GM19023 (cell line): ENCODE data around the gene PRRC2B.

Source experiments
- ATAC-seq: cut with Tn5 transposase; IDR thresholded peaks from one replicate; pipeline ENCODE4 v1.9.1; 2021; ENCODE audit warnings: mild to moderate bottlenecking, moderate library complexity; ENCODE audit not compliant: unreplicated experiment

PRRC2B gene

DNA sequence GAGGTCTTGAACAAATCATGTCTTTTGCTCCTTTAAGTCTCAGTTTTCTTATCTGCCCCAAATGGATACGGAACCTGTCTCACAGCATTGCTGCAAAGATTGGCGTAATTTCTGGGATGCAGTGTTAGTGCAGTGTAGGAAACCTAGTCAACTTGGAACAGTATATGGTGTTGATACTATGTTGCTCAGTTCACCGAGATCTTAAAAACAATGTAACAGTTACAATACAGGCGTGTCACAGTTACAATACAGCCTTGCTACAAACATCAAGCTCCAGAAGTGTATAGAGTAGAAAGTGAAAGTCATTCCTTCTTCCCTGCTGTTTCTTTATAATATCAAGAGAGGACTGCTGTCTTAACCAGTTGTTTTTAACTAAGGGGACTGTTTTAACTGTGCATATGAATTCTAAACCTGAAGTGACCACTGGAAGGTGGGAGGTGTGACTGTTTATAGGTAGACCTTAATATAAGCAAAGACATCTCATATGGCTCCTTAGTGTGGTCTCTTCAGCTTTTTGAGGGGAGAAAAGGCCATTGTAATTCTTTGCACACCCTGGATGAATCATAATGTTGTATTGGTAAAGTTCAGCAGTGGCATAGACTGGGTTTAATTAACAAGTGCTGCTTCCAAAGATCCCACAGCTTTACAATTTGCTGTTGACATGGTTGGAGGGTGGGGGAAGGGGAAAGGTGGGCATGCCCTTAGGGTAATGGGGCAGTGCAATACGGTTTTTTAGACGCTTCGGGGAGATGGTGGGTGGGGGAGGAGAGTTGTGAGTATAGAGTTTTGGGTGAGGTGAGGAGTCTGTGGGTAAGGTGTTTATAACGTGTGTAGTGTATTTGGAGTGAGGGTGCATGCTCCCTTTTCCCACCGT, 12.9 kb downstream of the PRRC2B start:
- no peak for ATAC-seq

DNA sequence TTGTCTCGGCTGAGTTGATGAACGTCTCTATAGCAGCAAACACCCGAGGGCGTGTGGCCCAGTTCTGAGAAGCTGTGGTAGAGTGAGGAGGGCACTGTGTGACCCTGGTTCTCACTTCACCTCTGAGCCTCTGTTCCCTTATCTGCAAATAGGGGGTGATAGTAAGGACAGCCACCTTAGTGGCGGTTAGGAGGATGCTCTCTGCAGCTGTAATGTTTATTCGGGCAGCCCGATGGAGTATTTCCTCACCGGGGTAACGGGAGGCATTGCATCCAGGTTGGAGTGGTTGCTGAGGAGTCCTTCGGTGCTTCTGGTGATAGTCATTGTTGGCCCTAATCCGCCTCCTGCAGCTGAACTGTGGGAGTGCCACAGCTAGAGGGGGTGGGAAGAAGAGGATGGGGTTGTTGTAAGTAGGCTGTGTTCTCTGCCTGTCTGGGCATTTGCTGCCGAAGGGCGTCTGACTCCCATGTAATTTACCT, 13.9 kb downstream of the PRRC2B start:
- no peak for ATAC-seq

DNA sequence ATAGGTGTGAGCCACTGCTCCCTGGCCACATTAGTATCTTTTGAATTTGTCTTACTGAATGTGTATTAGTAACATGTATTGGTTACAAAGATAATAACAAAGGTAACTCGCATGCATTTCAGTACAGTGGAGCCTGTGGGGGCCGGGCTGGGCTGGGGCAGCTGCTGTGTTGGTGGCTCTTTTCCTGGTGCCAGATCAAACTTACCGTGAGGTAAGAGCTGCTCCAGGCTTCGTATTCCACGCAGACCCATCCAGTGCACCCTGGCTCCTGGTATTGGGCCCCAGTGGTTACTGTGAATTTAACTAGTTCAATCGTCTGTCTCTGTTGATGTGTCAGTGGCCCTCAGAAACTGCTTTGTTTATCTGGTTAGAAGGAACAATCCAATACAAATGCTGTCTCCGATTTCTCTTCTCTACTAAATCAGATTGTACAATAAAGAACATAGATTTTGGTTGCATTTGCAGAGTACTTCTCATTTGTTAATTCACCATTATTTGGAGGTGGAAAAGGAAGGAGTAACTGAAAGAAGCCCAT, 15.6 kb downstream of the PRRC2B start:
- no peak for ATAC-seq

DNA sequence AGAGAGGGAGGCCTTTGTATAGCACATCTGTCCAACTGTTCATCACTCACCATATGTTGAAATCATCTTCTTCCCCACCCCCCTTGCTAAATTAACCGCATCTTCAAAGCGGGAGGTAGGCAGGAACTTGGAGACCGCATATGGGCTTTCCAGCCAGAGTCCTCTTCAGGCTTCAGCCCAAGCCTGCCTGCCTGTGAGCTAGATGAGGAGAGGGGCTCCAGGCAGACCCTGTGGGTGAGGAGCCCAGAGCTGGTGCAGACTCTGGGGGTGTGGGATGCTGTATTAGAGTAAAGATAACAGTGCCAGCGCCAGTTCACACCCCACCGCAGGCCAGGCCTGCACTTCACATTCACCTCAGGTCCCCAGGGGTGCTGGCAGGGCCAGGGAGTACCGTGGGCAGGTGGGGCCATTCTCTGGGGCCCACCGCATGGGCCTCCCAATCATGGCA, 16.2 kb downstream of the PRRC2B start:
- no peak for ATAC-seq

DNA sequence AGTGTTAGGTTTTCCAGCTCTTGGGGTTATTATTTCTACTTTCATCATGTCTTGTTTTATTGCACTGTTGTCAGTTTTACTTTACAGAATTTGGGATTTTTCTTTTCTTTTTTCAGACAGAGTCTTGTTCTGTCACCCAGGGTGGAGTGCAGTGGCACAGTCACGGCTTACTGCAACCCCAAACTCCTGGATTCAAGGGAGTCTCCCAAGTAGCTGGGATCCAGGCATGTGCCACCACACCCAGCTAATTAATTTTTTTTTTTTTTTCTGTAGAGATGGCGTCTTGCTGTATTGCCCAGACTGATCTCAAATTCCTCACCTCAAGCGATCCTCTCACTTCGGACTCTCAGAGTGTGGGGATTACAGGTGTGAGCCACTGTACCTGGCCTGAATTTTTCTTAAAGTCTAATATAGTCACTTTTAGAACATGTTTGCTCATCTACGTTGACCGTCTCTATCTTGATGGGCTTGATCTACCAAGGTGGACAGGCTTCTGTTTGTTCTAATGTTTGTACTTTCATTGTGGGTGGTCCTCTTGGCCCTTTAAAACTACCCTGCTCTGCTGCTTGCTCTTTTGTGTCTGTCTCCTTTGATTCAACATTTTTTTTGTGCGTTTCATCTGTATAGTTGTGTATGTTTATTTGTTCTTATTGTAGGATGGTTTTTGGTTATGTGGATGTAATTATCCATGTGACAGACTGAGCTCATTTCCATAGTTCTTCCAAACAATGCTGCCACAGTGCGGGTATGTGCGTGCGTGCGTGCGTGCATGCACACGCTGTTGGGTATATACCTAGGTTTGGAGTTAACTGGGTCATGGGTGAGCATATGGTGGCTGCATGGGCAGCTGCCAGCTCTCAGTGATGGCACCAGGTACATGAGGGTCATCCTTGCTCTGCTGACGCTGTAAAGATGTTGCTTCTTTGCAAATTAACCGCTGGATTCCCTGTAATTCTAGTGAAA, 18.1 kb downstream of the PRRC2B start:
- ATAC-seq: no peak

DNA sequence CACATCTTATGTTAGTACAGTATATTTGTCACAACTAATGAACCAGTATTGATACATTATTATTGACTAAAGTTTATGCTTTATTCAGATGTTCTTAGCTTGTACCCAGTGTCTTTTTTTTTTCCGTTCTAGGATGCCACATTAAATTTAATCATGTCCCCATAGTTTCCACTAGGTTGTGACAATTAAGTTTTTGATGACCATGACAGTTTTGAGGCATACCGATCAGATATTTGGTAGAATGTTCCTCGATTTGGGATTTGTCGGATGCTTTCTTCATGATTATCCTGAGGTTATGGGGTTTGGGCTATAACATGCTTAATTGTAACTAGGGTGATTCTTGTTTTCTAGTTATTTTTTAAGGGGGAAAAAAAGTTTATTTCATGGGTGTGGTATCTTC, 22.6 kb downstream of the PRRC2B start:
- ATAC-seq: no peak

DNA sequence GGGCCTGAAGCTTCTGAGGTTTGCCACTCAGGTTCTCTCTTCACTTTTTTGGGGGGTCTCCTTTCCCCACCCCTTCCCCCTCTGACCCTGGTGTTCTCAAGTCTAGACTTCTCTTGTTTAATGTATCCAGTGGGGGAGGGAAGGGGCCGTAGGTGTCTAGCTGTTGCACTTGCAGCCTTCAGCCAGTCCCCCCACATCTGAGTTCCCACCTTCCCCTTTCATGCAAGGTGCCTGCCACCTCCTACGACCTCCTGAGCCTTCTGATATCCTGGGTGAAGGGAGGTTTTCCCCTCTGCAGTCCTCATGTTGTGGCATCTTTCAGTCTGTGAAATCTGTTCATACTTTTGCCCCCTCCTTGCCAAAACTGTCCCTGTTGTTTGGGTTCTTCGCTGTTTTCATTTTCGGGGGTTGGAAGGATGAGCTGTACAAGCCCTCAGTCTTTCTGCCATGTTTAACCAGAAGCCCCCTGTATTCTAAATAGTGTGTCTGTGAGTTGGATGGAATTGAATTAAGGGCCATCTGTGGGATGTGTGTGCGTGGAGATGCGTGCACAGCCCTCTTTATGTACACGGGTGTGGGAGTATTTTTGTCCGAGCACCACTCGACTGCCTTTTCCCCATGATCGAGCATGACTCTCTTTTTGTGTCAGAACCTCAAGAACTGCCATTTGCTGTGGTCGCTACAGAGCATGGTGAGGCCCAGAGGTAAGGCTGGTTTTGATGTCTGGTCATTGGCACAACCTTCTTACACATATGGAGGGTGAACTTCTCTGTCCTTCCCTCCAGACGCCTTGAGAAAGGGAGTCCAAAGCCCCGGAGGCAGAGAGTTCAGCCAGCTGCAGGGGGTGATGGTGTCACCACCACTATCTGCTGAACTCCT, 23.6 kb downstream of the PRRC2B start:
- ATAC-seq: no peak

DNA sequence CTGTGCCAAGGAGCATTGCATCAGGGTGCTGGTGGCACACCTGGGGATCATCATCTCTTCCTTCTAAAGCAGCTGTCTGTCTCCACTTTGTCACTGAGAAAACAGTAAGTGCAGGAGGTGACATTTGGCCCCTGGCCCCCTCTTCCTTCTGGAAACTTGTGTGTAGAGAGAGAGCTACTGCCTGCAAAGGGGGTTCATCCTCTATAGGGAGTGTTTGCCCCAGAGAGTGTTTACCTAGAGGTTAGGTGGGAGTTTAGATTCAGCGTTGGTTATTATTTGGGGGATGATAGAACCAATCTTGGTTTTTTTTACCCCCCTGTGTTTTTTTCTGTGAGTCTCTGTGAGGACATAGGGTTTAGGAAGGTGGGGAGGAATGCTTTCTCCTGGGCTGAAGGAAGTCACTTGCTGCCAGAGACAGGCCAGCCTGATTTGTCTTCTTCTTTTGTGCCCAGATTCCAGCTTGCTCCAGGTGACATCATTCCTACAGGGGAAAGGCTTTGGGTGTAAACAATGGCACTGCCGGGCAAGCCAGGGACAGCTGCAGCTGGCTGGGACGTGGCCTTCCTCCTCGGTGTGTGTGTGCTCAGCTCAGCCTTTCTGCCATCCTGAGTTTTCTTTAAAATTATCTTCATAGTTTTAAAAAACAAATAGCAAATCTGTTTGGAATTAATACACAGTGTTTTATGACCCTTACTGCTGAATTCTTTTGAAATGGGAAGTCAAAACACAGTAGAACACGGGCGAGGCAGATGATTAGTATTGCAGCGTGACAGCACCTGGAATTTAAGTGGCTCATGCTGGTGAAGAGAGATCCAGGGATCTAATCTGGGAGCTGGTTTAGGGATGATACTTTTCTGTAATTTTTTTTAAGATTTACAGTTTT, 24.5 kb downstream of the PRRC2B start:
- ATAC-seq: no peak

DNA sequence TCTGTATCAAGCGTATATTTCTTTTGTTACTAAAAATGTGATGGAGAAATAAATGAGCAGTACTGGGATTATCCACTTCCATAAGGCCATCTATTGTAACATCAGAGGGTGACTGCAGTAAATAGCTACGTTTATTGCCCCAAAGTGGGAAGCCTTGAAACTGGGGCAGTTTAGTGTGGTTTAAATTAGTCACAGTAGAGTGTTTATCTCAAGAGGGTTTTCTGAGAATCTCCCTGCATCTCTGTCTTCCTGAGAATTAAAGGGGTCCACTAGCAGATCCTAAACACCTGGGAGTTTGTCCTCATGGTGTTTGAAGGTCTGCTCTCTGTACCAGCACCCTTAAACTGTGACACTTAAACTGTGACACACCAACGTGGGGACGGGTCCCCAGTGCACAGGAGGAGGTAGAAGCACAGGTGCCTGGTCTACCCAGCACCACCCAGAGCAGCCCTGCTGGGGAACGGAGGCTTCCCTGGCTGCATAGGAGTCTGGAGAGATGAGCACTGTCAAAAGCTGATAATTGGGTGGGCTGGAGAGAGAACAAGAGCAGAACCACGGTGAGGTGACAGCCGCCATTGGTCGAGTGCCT, 25.2 kb downstream of the PRRC2B start:
- ATAC-seq: no peak

DNA sequence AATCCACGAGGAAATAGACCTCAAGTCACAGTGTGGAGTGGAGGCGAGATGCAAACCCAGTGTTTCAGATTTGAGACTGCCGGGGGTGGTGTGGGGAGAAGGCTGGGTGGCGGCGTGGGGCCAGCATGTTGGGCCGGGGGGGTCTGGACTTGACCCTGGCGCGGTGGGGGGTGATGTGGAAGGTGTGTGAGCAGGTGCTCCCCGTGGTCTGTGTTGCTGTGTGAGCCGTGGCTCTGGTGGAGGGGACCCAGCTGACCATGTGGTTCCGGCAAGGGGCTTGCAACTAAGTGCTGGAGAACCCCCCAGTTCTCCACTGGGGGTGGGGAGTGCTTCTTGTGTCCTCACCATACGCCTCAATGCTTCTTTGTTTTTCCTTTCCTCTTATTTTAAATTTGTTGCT, 25.8 kb downstream of the PRRC2B start:
- no peak for ATAC-seq

DNA sequence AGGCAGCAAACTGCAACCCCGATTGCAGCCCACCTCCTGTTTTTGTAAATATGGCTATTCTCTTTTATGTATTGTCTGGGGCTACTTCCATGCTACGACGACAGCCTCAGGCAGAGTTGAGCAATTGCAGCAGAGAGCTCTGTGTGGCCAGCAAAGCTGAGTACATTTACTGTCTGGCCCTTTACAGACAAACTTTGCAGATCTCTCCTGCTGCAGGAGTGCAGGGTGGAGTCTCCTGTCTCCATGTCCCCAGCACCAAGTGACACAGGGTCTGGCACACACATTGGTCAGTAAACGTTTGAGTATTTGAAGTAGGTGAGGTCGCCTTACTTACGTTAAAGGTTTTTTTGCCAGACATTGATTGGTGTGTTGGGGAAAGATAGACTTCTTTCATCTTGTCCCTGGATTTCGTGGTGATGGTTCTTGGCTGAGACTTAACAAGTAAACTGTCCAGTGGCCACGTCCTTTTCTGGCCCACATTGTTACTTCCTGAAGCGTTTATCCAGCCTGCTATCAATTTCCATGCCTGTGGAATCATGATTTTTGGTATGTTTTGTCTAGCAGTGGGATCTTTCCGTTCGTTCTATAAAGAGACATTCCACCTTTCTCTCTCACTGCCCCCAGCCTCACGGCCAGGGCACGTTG, 27.2 kb downstream of the PRRC2B start:
- ATAC-seq: no peak

DNA sequence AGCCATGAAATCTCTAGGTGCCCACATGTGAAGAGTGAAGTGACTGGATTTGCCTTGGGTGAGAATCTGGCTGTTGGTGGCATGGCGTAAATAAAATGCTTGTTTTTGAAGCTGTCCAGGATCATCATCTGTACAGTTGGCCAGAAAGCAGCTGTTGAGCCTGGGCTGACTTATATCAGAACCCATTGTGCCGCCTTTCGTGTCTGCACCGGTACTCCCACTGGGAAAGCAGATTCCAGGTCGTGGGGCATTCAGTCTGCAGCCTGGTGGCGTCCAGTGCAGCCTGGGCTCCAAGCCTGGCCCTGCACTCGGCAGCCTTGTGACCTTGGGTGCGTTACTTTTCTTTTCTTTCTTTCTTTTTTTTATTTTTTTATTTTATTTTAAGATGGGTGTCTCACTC, 27.8 kb downstream of the PRRC2B start:
- ATAC-seq: no peak

DNA sequence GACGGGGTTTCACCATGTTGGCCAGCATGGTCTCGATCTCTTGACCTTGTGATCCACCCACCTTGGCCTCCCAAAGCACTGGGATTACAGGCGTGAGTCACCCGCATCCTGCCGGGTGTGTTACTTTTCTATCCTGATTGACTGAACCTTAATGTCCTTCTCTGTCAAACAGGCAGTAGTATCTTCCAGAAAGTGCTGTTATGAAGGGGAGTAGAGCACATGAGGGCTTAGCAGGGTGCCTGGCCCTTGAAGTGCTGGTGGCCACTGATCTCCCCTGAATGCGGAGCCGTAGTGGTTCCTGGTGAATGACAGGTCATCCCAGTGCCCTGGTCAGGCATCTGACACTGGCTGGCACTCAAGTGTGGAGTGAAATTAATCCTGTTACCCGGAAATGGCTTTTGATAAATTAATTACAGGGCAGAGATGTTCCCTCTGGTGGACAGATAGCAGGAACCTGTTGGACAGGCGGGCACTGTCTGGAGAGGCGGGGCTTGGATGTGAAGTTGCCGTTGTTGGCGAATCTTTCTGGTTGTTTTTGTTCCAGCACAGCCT, 28.4 kb downstream of the PRRC2B start:
- ATAC-seq: no peak

DNA sequence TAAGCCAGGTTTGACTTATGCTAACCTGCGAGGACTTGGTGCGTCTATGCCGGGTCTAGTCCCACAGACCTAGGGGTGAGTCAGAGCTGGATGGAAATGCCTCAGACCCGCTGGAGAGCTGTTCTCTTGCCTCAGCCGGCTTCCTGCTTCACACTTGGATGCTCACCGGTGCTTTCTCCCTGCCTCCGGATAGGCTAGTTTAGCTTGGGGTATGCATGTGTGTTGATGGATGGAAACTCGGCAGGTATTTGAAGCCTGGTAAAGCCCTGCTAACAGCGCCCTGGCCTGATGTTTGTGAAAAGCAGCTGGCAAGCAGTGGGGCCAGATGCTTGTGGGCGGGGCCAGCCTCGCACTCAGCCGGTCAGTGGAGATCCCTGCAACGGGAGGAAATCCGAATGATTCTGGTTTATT, 29.3 kb downstream of the PRRC2B start:
- ATAC-seq: no peak

DNA sequence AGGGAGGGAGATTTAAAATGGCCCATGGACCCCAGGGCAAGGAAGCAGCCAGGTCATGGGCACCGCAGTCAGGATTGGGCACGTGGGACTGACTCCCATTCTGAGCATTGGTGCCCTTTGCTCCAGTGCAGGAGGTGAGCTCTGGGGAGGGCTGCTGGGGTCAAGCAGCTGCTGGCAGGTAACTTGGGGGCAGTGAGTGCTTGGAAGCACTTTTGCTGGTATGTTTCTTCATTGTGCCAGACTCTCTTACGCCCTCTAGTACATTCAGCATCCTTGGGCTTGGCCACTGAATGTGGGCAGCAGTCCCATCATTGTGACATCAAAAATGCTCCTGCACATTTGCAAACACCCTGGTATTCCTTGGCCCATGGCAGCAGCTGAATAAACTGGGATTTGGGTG, 32.7 kb downstream of the PRRC2B start:
- ATAC-seq: no peak

DNA sequence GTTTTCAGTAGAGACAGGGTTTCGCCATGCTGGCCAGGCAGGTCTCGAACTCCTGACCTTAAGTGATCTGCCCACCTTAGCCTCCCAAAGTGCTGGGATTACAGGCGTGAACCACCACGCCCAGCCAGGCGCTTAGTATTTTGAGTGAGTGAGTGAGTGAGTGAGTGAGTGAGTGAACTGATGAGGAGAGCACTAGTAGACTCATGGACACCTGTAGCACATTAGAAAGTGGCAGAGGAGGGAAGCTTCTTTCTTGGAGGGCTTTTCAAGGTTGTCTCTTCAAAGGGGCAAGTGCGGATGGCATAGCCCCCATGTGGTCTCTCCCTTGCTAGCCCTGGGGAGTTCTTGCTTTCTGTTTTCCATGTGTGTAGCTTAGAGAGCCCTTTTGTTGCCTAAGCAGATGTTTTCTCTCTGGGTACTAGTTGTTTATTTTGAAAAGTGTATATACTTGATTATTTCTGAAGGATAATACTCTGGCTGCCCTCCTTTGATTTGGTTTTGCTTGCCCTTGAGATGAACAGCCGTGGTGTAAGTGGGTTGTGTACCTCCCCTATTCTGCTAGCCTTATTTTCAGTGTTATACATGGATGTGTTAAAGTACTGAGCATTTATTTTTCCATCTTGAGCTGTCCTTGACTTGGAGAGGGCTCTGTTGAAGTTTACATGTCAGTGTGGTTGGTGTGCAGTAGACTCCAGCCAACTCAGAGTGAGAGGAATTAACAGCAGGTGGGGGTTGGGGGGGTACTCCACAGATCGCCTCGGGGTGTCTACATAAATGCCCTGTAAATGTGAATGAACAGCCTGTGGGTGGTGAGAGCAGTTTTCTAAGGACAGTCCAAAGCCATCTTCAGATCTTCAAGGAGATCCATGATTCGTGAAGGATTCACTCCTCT, 35.5 kb downstream of the PRRC2B start:
- no peak for ATAC-seq

DNA sequence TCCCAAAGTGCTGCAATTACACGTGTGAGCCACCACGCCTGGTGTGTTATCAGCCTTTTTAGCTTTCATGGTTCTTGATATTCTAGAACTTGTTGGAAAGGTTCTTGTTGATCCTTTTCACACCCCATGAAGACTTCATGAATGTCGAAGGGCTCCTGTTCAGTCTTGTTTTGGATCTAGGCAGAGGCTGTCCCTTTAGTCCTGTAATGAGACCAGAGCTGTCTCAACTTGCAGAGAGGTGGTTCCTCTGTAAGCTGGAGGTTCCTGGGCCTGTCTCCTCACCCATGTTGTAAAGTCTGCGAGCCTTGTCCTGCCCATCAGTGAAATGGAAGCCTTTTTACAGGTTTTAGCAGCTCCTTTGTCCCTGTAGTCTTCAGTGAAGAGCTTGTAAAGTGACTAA, 38.2 kb downstream of the PRRC2B start:
- no peak for ATAC-seq
